NCI-H526 (cell line): ENCODE measurements around the gene KCTD10.
"Not testable (repeated sequence)": the region's sequence is repeated elsewhere in the genome, so short reads cannot be mapped to it uniquely, and the experiment has no call there.

Experiments used
- DNase-seq, 2 experiments: peaks; one replicate each; lab custom pipeline; 2025; lab: John Stamatoyannopoulos, UW

The KCTD10 gene

DNA sequence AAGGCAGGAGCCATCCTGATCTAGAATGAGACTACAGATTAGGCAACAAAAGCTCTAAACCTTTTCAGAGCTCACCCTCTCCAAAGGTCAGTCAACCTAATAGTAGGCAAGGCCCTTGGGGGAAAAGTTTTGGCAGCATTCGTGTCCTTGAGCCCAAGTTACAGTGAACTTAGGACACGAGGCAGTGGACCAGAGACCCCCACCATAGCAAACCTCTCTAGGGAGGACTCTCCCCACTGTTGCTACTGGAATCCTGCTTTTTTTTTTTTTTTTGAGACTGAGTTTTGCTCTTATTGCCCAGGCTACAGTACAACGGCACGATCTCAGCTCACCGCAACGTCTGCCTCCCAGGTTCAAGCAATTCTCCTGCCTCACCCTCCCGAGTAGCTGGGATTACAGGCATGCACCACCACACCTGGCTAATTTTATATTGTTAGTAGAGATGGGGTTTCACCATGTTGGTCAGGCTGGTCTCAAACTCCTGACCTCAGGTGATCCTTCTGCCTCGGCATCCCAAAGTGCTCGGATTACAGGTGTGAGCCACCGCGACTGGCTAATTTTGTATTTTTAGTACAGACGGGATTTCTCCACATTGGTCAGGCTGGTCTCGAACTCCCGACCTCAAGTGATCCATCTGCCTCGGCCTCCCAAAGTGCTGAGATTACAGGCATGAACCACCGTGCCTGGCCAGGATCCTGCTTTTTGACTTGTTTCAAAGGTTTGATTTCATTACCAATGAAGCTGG lies 3.4 kb downstream of the KCTD10 start:
- DNase-seq = not testable (repeated sequence)

DNA sequence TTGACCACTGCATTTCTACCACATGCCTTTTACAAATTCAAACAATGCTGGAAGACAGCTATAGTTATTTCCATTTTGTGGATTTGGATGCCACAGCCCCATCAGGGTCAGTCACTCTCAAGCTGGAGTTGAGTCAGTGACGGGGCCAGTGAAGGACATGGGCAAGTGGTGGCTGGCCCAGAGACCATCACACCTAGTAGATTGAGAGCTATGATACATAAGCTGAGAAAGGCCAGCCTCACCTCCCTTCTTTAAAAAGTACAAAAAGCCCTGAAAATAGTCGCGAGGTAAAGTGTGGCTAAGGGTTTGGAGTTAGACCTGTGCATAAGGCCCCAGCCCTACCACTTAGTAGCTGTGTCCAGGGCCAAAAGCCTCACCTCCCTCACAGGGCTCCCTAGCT lies 4.1 kb downstream of the KCTD10 start:
- no peak for DNase-seq

DNA sequence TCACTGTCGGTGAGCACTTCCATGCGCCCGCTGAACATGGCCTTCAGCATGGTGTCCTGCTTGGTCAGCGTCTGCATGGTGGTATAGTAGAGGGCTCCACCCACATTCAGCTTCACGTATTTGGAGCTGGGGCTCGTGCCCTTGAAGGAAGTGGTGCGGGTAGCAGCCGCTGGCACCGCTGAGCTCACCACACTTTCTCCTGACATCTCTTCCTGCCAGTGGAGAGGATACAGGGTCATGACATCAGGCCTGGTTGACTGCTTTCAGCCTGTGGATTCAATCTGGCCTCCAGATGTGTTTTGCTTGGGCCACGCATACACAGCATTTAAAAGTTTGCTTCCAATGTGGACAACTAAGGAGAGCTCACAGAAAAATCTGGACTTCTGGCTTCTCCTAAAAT lies 7.6 kb downstream of the KCTD10 start:
- no peak for DNase-seq

DNA sequence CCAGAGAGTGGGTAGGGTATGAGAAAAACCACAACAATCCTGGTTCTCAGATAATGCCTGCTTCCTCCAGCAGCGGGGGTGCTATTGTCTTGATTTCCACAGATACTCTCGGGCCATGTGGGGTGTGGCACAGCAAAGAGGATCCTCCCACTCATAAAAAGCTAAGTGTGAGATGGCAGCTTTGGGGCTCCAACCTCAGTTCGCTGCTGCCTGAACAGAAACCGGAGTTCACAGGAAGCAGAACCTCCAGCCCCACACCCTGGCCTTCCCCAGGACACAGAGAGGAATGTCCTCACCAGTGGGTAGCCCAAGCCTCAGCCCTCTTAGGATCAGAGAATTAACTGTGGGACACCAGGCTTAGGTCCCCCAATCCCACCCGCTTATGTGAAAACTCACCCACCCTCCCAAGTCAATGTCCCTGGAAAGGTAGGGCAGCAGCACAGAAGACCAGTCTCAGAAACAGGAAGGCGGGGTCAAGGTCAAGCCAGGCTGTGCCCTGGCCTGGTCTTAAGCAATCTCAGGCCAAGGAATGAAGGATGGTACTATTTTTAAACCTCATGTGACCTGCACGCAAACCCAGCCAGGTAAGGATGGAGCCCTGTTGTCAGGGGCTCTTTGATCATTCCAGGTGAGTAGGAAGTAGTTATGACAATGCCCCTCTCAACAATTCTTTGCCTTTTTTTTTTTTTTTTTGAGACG lies 9.0 kb downstream of the KCTD10 start:
- DNase-seq = no peak

DNA sequence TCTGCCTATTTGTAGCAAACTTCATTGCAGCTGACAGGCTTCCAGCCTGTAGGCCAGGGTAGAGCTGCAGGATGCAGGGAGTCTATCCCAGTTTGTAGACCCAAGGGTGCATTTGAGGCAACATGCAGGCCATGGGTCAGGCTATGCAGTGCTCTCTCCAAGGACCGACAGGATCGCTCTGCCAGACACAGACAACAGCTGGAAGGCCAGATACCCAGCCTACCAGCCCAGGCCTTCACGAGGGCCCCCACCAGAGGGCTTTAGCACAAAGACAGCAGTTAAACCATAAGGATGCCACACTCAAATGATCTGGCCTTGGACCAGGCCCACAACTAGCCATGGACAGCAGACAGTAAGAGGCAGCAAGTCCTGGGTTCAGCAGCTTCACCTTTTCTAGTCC lies 10.3 kb downstream of the KCTD10 start:
- no peak for DNase-seq

DNA sequence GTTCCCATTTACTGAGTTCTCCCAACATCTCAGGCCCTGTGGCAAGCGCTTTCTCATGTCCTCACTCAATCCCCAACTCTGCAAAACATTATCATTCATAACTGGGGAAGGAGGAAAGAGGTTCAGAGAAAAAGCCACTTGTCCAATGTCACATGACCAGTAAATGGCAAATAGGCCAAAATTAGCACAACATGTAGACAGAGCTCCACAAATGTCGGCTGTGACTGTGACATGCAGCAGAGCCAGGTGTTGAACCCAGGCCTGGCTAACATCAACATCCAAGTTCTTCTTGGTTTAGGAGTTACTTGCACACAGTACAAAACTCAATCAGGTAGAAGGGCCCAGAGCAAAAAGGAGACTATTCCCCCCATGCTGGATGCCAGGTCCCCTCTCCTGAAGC lies 10.8 kb downstream of the KCTD10 start:
- DNase-seq = no peak

DNA sequence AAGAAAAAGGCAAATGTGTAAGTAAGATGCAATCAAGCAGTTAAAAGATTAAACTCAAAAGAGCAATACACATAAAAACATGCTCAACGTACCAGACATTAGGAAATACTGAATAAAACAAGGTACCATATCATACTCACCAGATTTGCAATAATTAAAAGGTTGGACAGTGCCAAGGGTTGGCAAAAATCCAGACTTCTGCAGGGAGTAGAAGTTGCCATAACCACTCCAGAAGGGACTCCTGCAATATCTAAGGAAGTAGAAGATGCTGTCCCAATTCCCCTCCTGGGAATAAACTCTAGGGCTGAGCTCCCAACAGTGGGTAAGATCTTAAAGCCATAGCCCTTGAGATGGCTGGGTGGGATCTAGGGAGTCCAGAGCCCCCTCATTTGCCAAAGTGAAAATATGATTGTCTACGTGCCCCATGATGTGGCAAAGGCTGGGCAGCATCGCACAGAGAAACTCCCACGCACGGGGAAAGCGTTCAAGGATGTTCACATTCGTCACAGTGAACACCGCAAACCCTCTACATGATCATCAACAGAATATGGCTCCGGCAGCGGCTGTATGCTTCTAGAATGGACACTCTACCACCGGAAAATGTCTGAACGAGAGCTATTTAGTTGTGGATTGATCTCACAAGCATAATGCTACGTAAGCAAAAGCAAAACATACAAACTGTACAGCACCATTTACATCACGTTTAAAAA lies 12.3 kb downstream of the KCTD10 start:
- DNase-seq = no peak

DNA sequence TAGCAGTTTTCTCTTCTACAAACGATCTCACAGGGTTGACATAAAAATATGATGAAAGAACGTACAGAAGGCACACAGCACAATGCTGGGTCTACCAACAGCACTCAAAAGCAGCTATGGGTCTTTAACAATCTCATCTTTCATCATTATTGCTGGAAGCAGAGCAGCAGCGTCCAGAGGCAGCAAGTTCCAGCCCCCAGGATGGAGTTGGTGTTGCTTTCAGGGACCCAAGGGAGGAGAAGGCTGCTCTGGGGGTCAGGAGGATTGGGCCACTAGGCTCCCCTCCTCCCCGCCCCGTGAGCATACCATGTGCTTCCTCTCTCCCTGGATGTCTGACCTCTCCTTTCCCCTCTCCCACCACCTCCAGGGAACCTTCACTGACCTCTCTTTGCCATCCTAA lies 13.3 kb downstream of the KCTD10 start:
- no peak for DNase-seq

DNA sequence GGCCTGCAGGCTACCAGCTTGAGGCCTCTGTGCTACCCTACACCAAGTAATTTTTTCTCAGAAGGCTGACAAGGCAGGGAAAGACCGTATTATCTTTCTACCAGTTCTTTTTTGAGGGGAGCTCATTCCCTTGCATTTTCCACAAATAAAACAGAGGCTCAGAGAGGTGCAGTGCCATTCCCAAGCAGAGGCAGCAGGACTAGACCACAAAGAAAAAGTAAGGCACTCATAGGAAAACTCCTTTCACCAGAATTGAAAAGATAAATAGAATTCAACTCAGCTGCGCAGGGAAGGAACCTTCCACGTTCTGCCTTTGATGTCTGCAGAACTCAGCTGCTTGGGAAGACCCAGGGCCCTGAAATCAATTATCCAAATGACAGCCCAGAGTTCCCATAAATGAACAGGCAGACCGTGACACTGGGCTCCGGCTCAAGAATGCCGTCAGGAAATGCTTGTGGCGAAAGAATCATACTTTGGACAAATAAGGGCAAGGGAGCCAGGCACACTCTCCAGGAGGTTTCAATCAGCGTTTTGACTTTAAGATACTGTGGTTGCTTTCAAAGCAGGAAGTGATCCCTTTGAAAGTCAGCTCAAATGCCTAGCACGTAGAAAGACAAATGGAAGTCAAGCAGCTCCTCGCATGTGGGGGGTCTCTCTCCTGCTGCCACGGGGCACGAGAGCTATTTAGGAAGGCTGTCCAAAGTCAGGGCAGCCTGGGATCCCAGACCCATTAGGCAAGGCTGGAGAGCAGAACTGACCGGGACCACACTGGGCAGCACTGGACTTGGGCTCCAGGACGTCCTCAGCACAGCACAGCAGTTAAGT lies 14.0 kb downstream of the KCTD10 start:
- no peak for DNase-seq

DNA sequence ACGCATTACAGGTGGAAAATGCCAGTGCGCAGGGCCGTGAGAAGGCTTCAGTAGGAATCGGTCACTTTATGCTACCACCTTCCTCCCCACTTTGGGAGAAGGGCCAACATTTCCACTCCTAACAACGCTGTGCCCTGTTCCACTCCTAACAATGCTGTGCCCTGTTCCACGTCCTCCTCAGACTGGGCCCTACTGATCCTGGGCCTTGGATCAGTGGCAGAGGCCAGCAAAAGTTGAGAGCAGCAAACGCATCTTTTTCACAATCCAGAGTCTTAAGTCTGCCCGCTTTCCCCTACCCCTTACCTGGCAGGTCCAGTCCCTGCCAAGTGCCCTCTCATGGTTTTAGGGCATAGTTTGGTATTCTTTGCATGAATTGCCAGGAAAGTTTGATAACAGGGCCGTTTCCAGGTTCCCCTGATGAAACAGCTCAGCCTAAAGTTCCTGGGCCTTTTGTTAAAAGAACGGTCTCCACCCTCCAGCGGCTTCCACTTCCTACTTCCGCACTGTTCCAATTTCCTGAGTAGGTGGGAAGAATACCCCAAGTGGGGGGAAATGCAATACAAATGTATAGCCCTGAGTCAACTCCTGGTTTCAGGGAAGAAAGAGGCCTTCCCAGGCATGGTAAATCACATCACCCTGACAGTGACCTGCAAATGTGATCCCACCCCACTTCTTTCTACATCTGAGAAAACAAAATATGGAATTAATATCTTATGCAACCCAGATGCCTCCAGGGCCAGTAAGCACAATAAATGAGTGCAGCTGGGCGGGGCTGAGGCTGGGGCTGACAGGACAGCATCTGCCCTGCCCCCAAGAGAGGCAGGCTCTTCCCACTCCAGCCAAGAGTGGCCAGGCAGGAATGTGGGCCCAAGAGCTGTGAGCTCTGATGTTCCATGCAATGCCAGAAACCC lies 15.0 kb downstream of the KCTD10 start:
- DNase-seq = no peak

DNA sequence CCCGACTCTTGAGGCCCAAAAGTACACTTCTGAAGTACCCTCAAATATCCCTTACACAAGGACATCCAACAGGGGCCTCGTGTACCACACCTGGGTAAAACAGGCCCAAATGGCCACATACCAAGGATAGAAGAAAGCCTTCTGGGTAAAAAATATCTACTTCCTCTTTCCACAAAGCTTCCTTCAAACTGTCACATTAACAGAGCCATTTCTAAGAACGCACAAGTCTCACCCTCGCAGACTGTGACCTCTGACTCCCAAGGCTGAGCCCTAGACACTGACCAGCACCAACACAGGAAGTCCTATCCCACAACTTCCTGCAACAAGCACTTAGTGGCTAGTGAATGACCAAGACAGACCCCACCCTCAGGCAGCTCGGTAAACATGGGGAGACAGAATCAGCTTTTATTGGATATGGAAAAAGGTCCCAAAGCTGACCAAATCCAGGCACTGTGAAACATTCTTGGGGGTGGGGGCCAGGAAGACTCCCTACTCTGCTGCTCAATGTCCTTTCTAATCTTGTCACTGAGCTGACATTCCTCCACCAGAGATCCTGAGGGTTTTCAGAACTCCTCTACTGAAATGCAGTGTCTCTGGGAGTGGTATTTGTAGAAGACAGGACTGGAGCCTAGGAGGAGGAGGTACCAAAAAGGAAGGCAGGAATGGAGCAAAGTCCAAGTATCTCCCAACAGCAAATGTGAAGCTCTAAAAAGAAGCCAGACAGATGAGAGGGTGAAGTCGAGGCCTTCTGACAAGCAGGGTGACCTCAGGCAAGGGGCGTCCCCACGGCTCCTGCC lies 15.9 kb downstream of the KCTD10 start:
- DNase-seq = no peak

DNA sequence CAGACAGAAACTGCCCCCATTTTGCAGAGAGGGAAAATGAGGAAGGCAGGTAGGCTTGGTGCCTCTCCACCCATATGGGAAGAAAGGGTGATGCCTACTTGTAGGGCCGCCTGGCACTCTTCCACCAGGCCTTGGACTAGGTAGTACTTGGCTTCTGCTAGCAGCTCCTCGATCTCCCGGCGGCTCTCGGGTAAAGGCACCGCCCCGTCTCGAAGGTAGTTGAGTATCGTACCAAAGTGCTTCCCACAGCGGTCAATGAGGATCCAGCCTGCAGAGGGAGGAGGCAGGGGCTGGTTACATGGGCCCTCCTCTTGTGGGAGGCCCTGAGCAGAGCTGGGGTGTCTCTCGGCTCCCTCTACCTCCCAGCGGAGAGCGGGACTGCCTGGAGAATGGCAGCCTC lies 16.6 kb downstream of the KCTD10 start:
- DNase-seq = no peak

DNA sequence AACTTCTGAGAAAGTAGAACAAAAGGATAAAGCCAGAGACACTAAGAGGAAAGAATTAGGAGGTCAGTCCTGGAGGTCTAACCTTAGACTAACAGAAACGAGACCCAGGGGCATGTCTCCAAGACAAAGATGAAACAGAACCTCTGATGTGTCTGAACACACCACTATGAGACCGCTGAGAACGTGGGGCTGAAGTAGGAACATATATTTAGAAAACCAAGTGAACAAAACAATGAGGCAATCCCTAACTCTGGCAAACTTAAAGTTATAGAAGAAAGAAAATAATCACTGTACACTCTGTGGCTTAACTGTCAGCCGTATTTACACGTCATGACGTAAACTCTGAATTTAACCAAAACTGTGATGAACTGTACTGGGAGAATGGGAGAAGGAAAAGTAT lies 17.9 kb downstream of the KCTD10 start:
- DNase-seq = no peak

DNA sequence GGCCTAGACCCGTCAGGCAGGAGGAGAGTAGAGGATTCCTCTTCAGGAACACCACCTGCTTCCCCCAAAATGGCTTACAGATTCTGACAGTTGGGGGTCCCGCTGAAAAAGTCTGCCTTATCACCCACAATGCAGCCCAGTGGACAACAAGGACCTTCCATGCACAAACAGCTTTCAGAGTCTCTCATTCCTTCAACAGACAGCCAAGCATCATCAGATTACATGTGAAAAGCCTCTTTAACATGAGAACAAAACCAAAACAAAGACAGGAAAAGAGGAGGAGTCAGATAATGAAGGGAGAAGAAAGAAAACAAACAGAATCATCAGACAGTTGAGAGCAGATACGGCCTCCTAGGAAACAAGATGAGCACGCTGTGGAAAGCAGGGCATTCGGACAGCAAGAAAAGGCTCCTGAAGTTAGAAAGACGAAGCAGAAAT lies 18.3 kb downstream of the KCTD10 start:
- DNase-seq = no peak

DNA sequence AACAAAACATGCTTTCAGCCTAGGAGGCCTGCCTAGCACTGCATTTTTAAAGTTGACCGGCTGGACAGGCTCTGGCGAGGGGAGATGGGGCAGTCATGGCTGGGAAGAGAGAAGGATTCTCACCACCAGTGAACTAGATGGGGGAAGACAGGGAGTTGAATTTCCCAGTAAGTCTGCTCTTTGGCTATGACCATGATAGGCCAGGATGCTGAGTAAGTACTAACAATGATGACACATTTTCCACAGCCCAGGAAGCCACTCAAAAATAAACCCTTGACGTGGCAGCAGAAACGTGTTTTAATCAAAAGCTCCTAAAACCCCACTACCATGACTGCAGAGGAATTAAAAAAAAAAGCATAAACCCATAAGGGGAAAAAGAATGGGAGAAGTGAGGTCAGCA lies 19.0 kb downstream of the KCTD10 start:
- DNase-seq = no peak

DNA sequence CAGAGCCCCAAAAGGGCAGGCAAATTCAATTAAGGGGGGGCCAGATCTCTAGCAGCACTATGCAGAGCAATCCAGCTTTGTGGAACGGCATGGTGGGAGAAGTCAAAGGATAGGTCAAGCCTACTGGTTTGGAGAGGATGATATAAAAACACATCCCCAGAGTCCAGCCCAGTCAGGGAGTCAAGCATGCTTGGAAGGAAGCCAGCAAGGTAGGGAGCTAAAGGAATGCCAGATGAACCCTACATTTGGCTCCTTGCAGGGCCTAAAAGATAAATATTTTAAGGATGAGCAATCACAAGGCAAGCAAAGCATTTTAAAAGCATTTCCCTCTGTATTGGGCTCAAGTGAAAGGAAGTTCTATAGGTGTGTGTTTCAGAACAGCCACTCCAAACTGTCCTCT lies 21.4 kb downstream of the KCTD10 start:
- DNase-seq = no peak

DNA sequence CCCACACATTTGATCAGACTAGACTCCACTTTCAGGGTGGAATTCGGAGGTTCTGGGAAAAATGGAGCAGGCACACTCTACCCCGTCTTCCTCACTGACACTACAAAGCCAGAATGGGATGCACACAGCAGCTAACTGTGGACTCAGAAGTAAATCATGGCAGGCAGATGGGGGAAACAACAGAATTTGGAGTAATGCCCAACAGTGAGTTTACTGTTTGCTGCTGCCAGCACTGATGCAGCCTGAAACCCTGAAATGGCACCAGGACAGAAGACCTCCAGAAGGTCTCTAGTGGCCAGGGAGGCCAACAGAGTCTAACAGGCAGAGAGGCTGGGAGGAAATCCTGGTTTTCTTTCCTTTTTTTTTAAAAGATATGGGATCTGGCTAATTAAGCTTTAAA lies 24.6 kb downstream of the KCTD10 start:
- DNase-seq = no peak

DNA sequence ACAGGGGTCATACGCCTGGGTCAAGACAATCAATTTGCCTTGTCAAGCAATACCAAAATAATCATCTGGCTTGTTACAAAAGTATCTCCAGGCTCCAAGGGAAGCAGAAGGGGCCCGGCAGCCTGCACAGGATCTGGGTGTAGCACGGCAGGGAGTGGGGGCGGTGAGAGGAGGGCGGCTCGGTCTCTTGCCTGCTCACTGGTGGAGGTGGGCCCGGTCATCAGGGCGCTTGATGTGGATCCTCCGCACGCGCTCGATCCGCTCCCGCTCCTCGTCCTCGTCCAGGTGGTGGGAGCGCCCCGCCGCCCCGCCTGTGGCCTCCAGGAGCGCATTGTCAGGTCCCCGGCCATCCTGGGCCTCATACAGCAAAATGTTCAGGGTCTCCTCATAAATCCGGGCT lies 25.7 kb downstream of the KCTD10 start:
- no peak for DNase-seq

DNA sequence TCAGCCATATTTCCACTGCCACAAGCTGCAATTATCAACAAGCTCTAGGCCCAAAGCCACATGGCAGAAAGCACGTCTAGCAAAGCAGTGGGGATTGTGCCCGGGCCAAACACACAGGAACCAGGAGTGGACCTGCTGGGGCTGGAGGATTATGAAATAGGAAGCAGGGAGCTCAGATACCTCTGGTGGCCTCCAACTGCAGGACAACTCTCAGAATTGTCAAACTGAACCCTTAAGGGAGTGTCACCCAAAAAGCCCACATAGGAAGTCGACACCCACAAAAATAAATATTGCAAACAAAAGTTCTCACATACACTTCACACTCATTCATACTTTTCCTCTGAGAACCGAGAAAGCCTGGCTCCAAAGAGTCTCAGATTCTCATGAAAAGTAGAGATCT lies 26.1 kb downstream of the KCTD10 start:
- no peak for DNase-seq

DNA sequence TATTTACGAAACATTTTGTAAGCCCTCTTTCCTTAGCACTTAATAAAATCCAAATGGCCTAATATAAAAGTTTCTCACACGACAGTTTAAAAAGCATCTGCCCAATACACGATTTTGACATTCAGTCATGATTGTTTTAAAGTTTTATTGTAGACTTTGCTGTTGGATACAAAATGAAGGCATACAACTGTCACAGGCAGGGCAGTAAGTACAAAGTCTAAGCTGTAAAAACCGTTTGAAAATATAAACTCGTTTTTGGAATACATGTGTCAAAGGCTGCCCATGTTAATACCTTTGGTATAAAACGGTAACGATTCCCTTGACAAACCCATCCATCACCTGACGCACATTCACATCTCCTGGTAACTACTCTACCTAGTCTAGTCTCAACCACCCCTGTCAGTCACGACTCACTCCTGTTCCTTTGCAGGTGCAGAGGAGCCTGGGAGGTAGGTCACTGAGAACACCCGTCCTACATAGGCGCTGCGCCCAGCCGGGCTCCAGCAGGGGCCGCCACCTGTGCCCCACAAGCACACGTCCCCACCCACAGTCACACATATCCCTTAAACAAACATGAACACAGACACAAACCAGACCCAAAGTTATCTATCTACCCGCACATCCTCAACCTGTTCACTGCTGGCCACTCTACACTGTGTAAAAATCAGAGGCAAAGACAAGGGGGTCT lies 27.1 kb downstream of the KCTD10 start:
- DNase-seq = no peak
